ENCODE measurements around the gene TMA7B.
"Not testable (repeated sequence)": the region's sequence is repeated elsewhere in the genome, so short reads cannot be mapped to it uniquely, and the experiment has no call there.

Gene TMA7B

GRCh38 chr22:39992088-39992826, 32.1 kb downstream of the TMA7B start:
- H3K4me1 Mint-ChIP-seq (ENCODE audit: low read depth), result peaks cover 5% of the 10 kb centered on the region
- no peak overlapping the region for H3K4me3 Mint-ChIP-seq
- H3K36me3 Mint-ChIP-seq (ENCODE audit: low read depth), result no peaks in the 10 kb centered on the region
- no peak overlapping the region for H3K27ac Mint-ChIP-seq
- H3K9me3 Mint-ChIP-seq, result no peaks in the 10 kb centered on the region
- H3K27me3 Mint-ChIP-seq (ENCODE audit: low read depth), result peaks cover 58% of the 10 kb centered on the region

GRCh38 chr22:39992894-39993293, 32.7 kb downstream of the TMA7B start:
- not testable (repeated sequence) for H3K4me1 Mint-ChIP-seq (ENCODE audit: low read depth); H3K4me3 Mint-ChIP-seq; H3K9me3 Mint-ChIP-seq; H3K27ac Mint-ChIP-seq; H3K36me3 Mint-ChIP-seq (ENCODE audit: low read depth)
- peaks cover 62% of the 10 kb centered on the region for H3K27me3 Mint-ChIP-seq (ENCODE audit: low read depth)

- peaks cover 52% of the 10 kb centered on the region for H3K27me3 Mint-ChIP-seq (ENCODE audit: low read depth)
- no peak overlapping the region for H3K27ac Mint-ChIP-seq
- no peaks in the 10 kb centered on the region for H3K36me3 Mint-ChIP-seq (ENCODE audit: low read depth)
- peaks cover 5% of the 10 kb centered on the region for H3K4me1 Mint-ChIP-seq (ENCODE audit: low read depth)
- H3K4me3 Mint-ChIP-seq, result peak overlapping the region; percentile 29
- no peaks in the 10 kb centered on the region for H3K9me3 Mint-ChIP-seq
Observed at GRCh38 chr22:39994041-39994565, 33.9 kb downstream of the TMA7B start.

- Mint-ChIP-seq H3K36me3 (ENCODE audit: low read depth) (no peaks in the 10 kb centered on the region), H3K9me3 (no peaks in the 10 kb centered on the region), H3K27me3 (ENCODE audit: low read depth) (peaks cover 53% of the 10 kb centered on the region), H3K4me1 (ENCODE audit: low read depth) (peaks cover 5% of the 10 kb centered on the region), H3K27ac (no peak within 1 kb of the TSS), H3K4me3 (peak within 1 kb of the TSS; percentile 29)
Observed at GRCh38 chr22:39994566-39995392, 34.6 kb downstream of the TMA7B start, which contains the start of gene FAM83F. TSS of gene FAM83F (plus strand) at chr22:39994954. CDS start at chr22:39995043, 89 bp downstream.

GRCh38 chr22:39995393-39996252, 35.4 kb downstream of the TMA7B start:
- Mint-ChIP-seq H3K4me3 (no peak overlapping the region), H3K9me3 (no peaks in the 10 kb centered on the region), H3K36me3 (ENCODE audit: low read depth) (no peaks in the 10 kb centered on the region), H3K27me3 (ENCODE audit: low read depth) (peaks cover 59% of the 10 kb centered on the region), H3K4me1 (ENCODE audit: low read depth) (peaks cover 5% of the 10 kb centered on the region), H3K27ac (no peak overlapping the region)

- Mint-ChIP-seq H3K27me3 (ENCODE audit: low read depth) (peaks cover 69% of the 10 kb centered on the region), H3K36me3 (ENCODE audit: low read depth) (no peaks in the 10 kb centered on the region), H3K9me3 (no peaks in the 10 kb centered on the region), H3K4me3 (no peak overlapping the region), H3K4me1 (ENCODE audit: low read depth) (peaks cover 5% of the 10 kb centered on the region), H3K27ac (no peak overlapping the region)
Observed at GRCh38 chr22:39996732-39997131, 36.5 kb downstream of the TMA7B start.

GRCh38 chr22:39997421-39997820, 37.2 kb downstream of the TMA7B start:
- no peak overlapping the region for H3K27ac Mint-ChIP-seq
- peaks cover 5% of the 10 kb centered on the region for H3K4me1 Mint-ChIP-seq (ENCODE audit: low read depth)
- peaks cover 67% of the 10 kb centered on the region for H3K27me3 Mint-ChIP-seq (ENCODE audit: low read depth)
- no peaks in the 10 kb centered on the region for H3K9me3 Mint-ChIP-seq
- H3K4me3 Mint-ChIP-seq, result no peak overlapping the region
- no peaks in the 10 kb centered on the region for H3K36me3 Mint-ChIP-seq (ENCODE audit: low read depth)

GRCh38 chr22:39997939-39998726, 37.9 kb downstream of the TMA7B start:
- Mint-ChIP-seq H3K27me3 (ENCODE audit: low read depth) (peaks cover 63% of the 10 kb centered on the region), H3K4me1 (ENCODE audit: low read depth) (peaks cover 5% of the 10 kb centered on the region), H3K4me3 (no peak overlapping the region), H3K9me3 (no peaks in the 10 kb centered on the region), H3K27ac (no peak overlapping the region), H3K36me3 (ENCODE audit: low read depth) (no peaks in the 10 kb centered on the region)

- Mint-ChIP-seq H3K9me3 (no peaks in the 10 kb centered on the region), H3K4me1 (ENCODE audit: low read depth) (no peaks in the 10 kb centered on the region), H3K27me3 (ENCODE audit: low read depth) (peaks cover 52% of the 10 kb centered on the region), H3K4me3 (no peak overlapping the region), H3K36me3 (ENCODE audit: low read depth) (no peaks in the 10 kb centered on the region), H3K27ac (no peak overlapping the region)
Observed at GRCh38 chr22:39999144-39999757, 39.1 kb downstream of the TMA7B start.

GRCh38 chr22:40000171-40000570, 40.0 kb downstream of the TMA7B start:
- Mint-ChIP-seq H3K4me3 (no peak overlapping the region), H3K4me1 (ENCODE audit: low read depth) (no peaks in the 10 kb centered on the region), H3K27me3 (ENCODE audit: low read depth) (peaks cover 51% of the 10 kb centered on the region), H3K9me3 (no peaks in the 10 kb centered on the region), H3K27ac (no peak overlapping the region), H3K36me3 (ENCODE audit: low read depth) (no peaks in the 10 kb centered on the region)

GRCh38 chr22:40001106-40001505, 40.9 kb downstream of the TMA7B start:
- peaks cover 46% of the 10 kb centered on the region for H3K27me3 Mint-ChIP-seq (ENCODE audit: low read depth)

GRCh38 chr22:40001800-40002577, 41.8 kb downstream of the TMA7B start:
- Mint-ChIP-seq H3K36me3 (ENCODE audit: low read depth) (no peaks in the 10 kb centered on the region), H3K4me1 (ENCODE audit: low read depth) (no peaks in the 10 kb centered on the region), H3K9me3 (no peaks in the 10 kb centered on the region), H3K27me3 (ENCODE audit: low read depth) (peaks cover 45% of the 10 kb centered on the region), H3K4me3 (no peak overlapping the region), H3K27ac (no peak overlapping the region)

More at GRCh38 chr22:40001106-40001505, 40.9 kb downstream of the TMA7B start:
- Mint-ChIP-seq H3K27ac (no peak overlapping the region), H3K4me3 (no peak overlapping the region), H3K9me3 (no peaks in the 10 kb centered on the region), H3K36me3 (ENCODE audit: low read depth) (no peaks in the 10 kb centered on the region), H3K4me1 (ENCODE audit: low read depth) (no peaks in the 10 kb centered on the region)
